H9 (cell line): ENCODE measurements around the gene FOXP4. TPM values are rescaled to one million over a fixed set of nuclear protein-coding genes. Genes with fewer than 3 reads are reported as not detected.

Source experiments
- DNase-seq: peaks from one replicate; pipeline ENCODE4 v3.0.0-alpha.2; 2017
- H2AFZ ChIP-seq: one replicate; pipeline ENCODE4 v1.6.1; 2013; ENCODE audit warnings: mild to moderate bottlenecking, low read length, control low read depth, moderate library complexity
- H2AK5ac ChIP-seq: 2 replicates; pipeline ENCODE4 v1.6.1; 2013; ENCODE audit warnings: low read length, control low read depth, mixed read lengths; ENCODE audit not compliant: insufficient read length
- H2BK120ac ChIP-seq: one replicate; pipeline ENCODE4 v1.6.1; 2013; ENCODE audit warnings: low read depth, mild to moderate bottlenecking, low read length, control low read depth, inconsistent platforms; ENCODE audit not compliant: poor library complexity, severe bottlenecking
- H2BK12ac ChIP-seq: 2 replicates; pipeline ENCODE4 v1.6.1; 2013; ENCODE audit warnings: low read length, control low read depth, mixed read lengths, low read depth; ENCODE audit not compliant: insufficient read length
- H2BK15ac ChIP-seq: 2 replicates; pipeline ENCODE4 v1.6.1; 2013; ENCODE audit warnings: low read depth, low read length, control low read depth
- H2BK20ac ChIP-seq: one replicate; pipeline ENCODE4 v1.6.1; 2013; ENCODE audit warnings: low read depth, mild to moderate bottlenecking, low read length, control low read depth, inconsistent platforms; ENCODE audit not compliant: poor library complexity, severe bottlenecking
- H2BK5ac ChIP-seq: 2 replicates; pipeline ENCODE4 v1.6.1; 2013; ENCODE audit warnings: low read length, control low read depth, mixed read lengths; ENCODE audit not compliant: insufficient read length
- H3K14ac ChIP-seq: 2 replicates; pipeline ENCODE4 v1.6.1; 2013; ENCODE audit warnings: low read length, control low read depth; ENCODE audit not compliant: insufficient read depth
- H3K18ac ChIP-seq: 2 replicates; pipeline ENCODE4 v1.6.1; 2013; ENCODE audit warnings: low read depth, mild to moderate bottlenecking, mixed read lengths, low read length, control low read depth; ENCODE audit not compliant: insufficient read length
- H3K23ac ChIP-seq: 2 replicates; pipeline ENCODE4 v1.6.1; 2013; ENCODE audit warnings: low read length, control low read depth, mixed read lengths, low read depth; ENCODE audit not compliant: insufficient read length
- H3K23me2 ChIP-seq: 2 replicates; pipeline ENCODE4 v1.6.1; 2013; ENCODE audit warnings: low read depth, mild to moderate bottlenecking, mixed read lengths, low read length, control low read depth; ENCODE audit not compliant: insufficient read length, poor library complexity, severe bottlenecking
- H3K27ac ChIP-seq: 2 replicates; pipeline ENCODE4 v1.5.1; 2013; ENCODE audit warnings: low read length, control low read depth, mixed read lengths, low read depth; ENCODE audit not compliant: insufficient read length
- H3K27me3 ChIP-seq: 2 replicates; pipeline ENCODE4 v1.6.1; 2013; ENCODE audit warnings: low read length, control low read depth, inconsistent platforms; ENCODE audit not compliant: insufficient read depth
- H3K4ac ChIP-seq: 2 replicates; pipeline ENCODE4 v1.6.1; 2013; ENCODE audit warnings: low read depth, mild to moderate bottlenecking, control low read depth, inconsistent platforms, low read length, moderate library complexity
- H3K4me1 ChIP-seq: 2 replicates; pipeline ENCODE4 v1.6.1; 2013; ENCODE audit warnings: low read length, control low read depth, inconsistent platforms; ENCODE audit not compliant: insufficient read depth
- H3K4me2 ChIP-seq: 2 replicates; pipeline ENCODE4 v1.6.1; 2013; ENCODE audit warnings: low read length, control low read depth, mixed read lengths; ENCODE audit not compliant: insufficient read length, insufficient read depth
- H3K56ac ChIP-seq: 2 replicates; pipeline ENCODE4 v1.6.1; 2013; ENCODE audit warnings: low read depth, mild to moderate bottlenecking, mixed read lengths, low read length, control low read depth; ENCODE audit not compliant: insufficient read length
- H3K79me1 ChIP-seq: 2 replicates; pipeline ENCODE4 v1.6.1; 2013; ENCODE audit warnings: low read depth, mild to moderate bottlenecking, moderate library complexity, low read length, control low read depth, inconsistent platforms; ENCODE audit not compliant: insufficient read depth, poor library complexity, severe bottlenecking
- H3K79me2 ChIP-seq: 2 replicates; pipeline ENCODE4 v1.6.1; 2013; ENCODE audit warnings: low read length, control low read depth, inconsistent platforms; ENCODE audit not compliant: insufficient read depth
- H3K9ac ChIP-seq: 2 replicates; pipeline ENCODE4 v1.6.1; 2013; ENCODE audit warnings: low read length, control low read depth, mixed read lengths; ENCODE audit not compliant: insufficient read length; ENCODE audit errors: extremely low read depth
- H3K9me3 ChIP-seq: one replicate; pipeline ENCODE4 v1.6.1; 2013; ENCODE audit warnings: low read depth, low read length, inconsistent platforms; ENCODE audit not compliant: control insufficient read depth
- H3T11ph ChIP-seq: one replicate; pipeline ENCODE4 v1.6.1; 2013; ENCODE audit warnings: mild to moderate bottlenecking, low read length, control low read depth, inconsistent platforms
- H4K20me1 ChIP-seq: one replicate; pipeline ENCODE4 v1.6.1; 2013; ENCODE audit not compliant: control insufficient read depth, insufficient read length, insufficient read depth
- H4K5ac ChIP-seq: 2 replicates; pipeline ENCODE4 v1.6.1; 2013; ENCODE audit warnings: low read depth, mild to moderate bottlenecking, mixed read lengths, low read length, control low read depth; ENCODE audit not compliant: insufficient read length
- H4K8ac ChIP-seq: replicated peaks from 2 replicates; pipeline ENCODE4 v1.6.1; 2013; ENCODE audit warnings: low read length, control low read depth, mixed read lengths, low read depth; ENCODE audit not compliant: insufficient read length
- H4K91ac ChIP-seq: 2 replicates; pipeline ENCODE4 v1.6.1; 2013; ENCODE audit warnings: low read depth, mild to moderate bottlenecking, moderate library complexity, mixed read lengths, low read length, control low read depth; ENCODE audit not compliant: insufficient read length
- H3K27ac Mint-ChIP-seq, 3 experiments: 2 replicates in 2 of 3; 3 replicates in 1 of 3; pipeline ENCODE4 v1.8.0; 2020 to 2021; ENCODE audit warnings: mixed read lengths in 3 of 3, mild to moderate bottlenecking in 1 of 3, moderate library complexity in 1 of 3
- H3K27me3 Mint-ChIP-seq: 2 replicates; pipeline ENCODE4 v1.8.0; 2021; ENCODE audit warnings: low read depth, mild to moderate bottlenecking, moderate library complexity, mixed read lengths
- H3K36me3 Mint-ChIP-seq, 3 experiments: 2 replicates in 2 of 3; 3 replicates in 1 of 3; pipeline ENCODE4 v1.8.0; 2020 to 2021; ENCODE audit warnings: low read depth in 3 of 3, mixed read lengths in 3 of 3; ENCODE audit not compliant: insufficient read depth in 1 of 3
- H3K4me1 Mint-ChIP-seq, 2 experiments: 2 replicates each; pipeline ENCODE4 v1.8.0; 2020; ENCODE audit warnings: mixed read lengths in 2 of 2
- H3K4me3 Mint-ChIP-seq, 2 experiments: 2 replicates in 1 of 2; 3 replicates in 1 of 2; pipeline ENCODE4 v1.8.0; 2020 to 2021; ENCODE audit warnings: mild to moderate bottlenecking in 2 of 2, mixed read lengths in 2 of 2, moderate library complexity in 1 of 2
- H3K9me3 Mint-ChIP-seq, 2 experiments: 2 replicates in 1 of 2; 3 replicates in 1 of 2; pipeline ENCODE4 v1.8.0; 2020; ENCODE audit warnings: mild to moderate bottlenecking in 2 of 2, mixed read lengths in 2 of 2, moderate library complexity in 1 of 2
- CTCF ChIP-seq: fragments of 200-600 bp; sonication (generic); conservative IDR thresholded peaks from 3 replicates; pipeline ENCODE4 v1.8.0; 2021; ENCODE audit warnings: antibody characterized with exemption, mild to moderate bottlenecking
- WGBS: extraction: QIAGEN DNeasy Blood & Tissue Kit; methylation state at CpG from one replicate; pipeline ENCODE4 v1.1.7; 2013; ENCODE audit warnings: missing lambda C conversion rate, low lambda C conversion rate, mixed read lengths; ENCODE audit not compliant: insufficient read length; ENCODE audit errors: extremely low coverage; 5-methylcytosine and 5-hydroxymethylcytosine counted together
- total RNA-seq: library from RNA; stranded (reverse); gene quantifications from 2 replicates; pipeline ENCODE4 v1.2.1, GENCODE V29; 2021

The FOXP4 gene
- total RNA-seq, 1 experiment from 2014 or later = 18.2 TPM

- Histone ChIP-seq H3K18ac (no peak overlapping the region), H2BK12ac (no peak overlapping the region), H3K23ac (no peak overlapping the region), H3K23me2 (peaks cover 2% of the 10 kb centered on the region), H3T11ph (no peak overlapping the region), H4K91ac (no peak overlapping the region), H2AK5ac (no peak overlapping the region), H3K4ac (no peak overlapping the region), H3K79me2 (no peaks in the 10 kb centered on the region), H3K56ac (no peak overlapping the region), H3K27me3 (no peaks in the 10 kb centered on the region), H3K27ac (no peak overlapping the region), H3K4me2 (no peak overlapping the region), H2BK20ac (no peak overlapping the region), H4K5ac (no peak overlapping the region), H4K8ac (no peak overlapping the region), H4K20me1 (no peaks in the 10 kb centered on the region), H2BK120ac (no peak overlapping the region), H2BK15ac (no peak overlapping the region), H3K9me3 (no peaks in the 10 kb centered on the region), H3K9ac (no peak overlapping the region), H3K14ac (no peak overlapping the region; the same call in 1 of the 2 replicates), H3K4me1 (no peaks in the 10 kb centered on the region), H2AFZ (no peak overlapping the region), H2BK5ac (no peak overlapping the region), H3K79me1 (no peaks in the 10 kb centered on the region)
- H3K36me3 Mint-ChIP-seq = peaks cover 3 to 5% (median 5%) of the 10 kb centered on the region in 3 experiments
- H3K9me3 Mint-ChIP-seq = peaks cover 6 to 12% of the 10 kb centered on the region in 2 experiments
- peaks cover 14% of the 10 kb centered on the region for H3K27me3 Mint-ChIP-seq
- WGBS = no CpG with 5 or more reads among the region's 9 CpGs
- H3K4me3 Mint-ChIP-seq = no peak overlapping the region
- no peak for DNase-seq
- no peak overlapping the region for H3K27ac Mint-ChIP-seq
- H3K4me1 Mint-ChIP-seq = peaks cover 2 to 14% of the 10 kb centered on the region in 2 experiments
- no peak for TF ChIP-seq CTCF
Measured at GRCh38 chr6:41607736-41608135, 61.6 kb downstream of the FOXP4 start.
